Spleen (tissue), 7 donors: ENCODE measurements around the gene MUC2.

Experiments used
- CTCF ChIP-seq, 11 experiments: fragments of 200-600 bp in 7 of 11; fragments of 450-650 bp in 4 of 11; sonication (generic) in 4 of 11; IDR thresholded peaks in 8 of 11; conservative IDR thresholded peaks in 3 of 11; 1 replicate in 7 of 11; 2 replicates in 4 of 11; pipeline versions ENCODE4 v1.4.0 to v1.8.0; 2016 to 2021; ENCODE audit warnings: antibody characterized with exemption in 11 of 11, inconsistent platforms in 4 of 11, mild to moderate bottlenecking in 1 of 11
- POLR2A ChIP-seq, 3 donors: fragments of 450-650 bp; IDR thresholded peaks; one replicate each; pipeline ENCODE4 v1.5.1; 2017; ENCODE audit warnings: antibody characterized with exemption in 3 of 3, mild to moderate bottlenecking in 1 of 3
- POLR2AphosphoS5 ChIP-seq, 3 donors: sonication (generic); formaldehyde crosslinking; IDR thresholded peaks; one replicate each; pipeline ENCODE4 v1.5.1; 2017; ENCODE audit warnings: antibody characterized with exemption in 3 of 3
- donor health status: DM: no; HTN: no; CAD: no; lungs with moderate emphysema.
- donor health status: DM: no; HTN: no; CAD: no.
- donor health status: DM: no; HTN: no; CAD: no.

GRCh38 chr11:1088927-1089737, 14.5 kb downstream of the MUC2 start:
- TF ChIP-seq POLR2A (IDR thresholded peaks at IDR 0.05) = no peak
- no peak for TF ChIP-seq CTCF (IDR thresholded peaks at IDR 0.05 in 8 of 11, conservative IDR thresholded peaks at IDR 0.05 in 3 of 11)
- TF ChIP-seq POLR2AphosphoS5 (IDR thresholded peaks at IDR 0.05) = no peak
